HG03066 (cell line): ENCODE data around the gene SIGLECL1.

ENCODE experiments used
- ATAC-seq: cut with Tn5 transposase; IDR thresholded peaks from one replicate; pipeline ENCODE4 v1.9.1; 2021; ENCODE audit warnings: low read depth; ENCODE audit not compliant: unreplicated experiment

Gene SIGLECL1

DNA sequence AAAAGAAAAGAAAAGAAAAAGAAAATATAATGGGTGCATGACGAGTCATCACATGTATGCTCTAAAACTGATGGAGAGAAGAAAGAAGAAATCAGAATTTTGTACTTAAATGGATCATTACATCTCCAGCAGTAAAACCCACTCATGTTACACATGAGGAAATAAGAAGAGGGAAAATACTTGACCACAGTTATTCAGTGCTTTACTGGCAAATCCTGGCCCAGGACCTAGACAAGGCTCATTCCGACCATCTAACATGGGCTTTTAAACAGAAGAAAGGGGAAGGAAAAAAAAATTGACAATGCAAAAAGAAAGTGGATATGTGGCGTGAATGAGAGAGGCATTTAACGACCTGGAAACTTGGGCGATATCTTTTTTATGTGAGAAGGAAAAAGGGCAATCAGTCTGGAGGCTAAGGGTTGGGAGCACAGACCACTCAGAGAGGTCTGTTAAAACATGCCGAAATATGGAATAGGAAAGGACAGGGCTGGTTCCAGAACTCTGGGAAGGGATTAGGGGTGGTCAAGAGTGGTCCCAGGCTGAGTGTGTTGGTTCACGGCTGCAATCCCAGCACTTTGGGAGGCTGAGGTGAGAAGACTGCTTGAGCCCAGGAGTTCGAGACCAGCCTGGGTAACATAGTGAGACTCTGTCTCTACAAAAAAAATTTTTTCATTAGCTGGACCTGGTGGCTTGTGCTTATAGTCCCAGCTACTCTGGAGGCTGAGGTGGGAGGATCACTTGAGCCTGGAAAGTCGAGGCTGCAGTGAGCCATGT, 1.6 kb downstream of the SIGLECL1 start:
- ATAC-seq, result no peak

DNA sequence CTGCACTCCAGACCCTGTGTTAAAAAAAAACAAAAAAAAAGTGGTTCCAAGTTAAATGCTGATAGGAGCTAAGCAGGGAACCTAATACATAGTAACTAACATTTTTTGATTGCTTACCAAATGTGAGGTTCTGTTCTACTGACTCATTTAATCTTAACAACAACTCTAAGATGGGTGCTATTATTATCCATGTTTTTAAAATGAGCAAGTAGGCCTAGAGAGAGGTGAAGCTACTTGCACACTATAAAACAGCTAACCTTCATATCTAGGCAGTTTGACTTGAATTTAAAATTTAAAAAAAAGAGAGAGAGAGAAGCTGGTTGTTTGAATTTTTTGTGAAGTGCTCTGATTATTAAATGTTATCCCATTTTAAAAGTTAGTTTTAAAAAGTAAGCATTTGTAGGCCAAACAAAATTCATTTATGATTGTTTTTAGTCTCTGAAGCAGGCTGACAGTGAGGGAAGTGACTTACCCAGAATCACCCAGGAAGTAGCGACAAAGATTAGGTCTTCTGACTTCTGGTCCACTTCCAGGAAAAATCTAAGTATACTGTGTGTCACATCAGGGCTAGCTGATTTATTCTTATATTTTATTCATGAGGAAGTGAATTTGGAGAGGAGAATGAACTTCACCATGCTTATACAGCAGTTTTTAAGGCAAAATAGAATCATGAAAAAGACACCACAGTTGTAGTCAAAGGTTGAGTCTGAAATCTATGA, 2.4 kb downstream of the SIGLECL1 start:
- ATAC-seq, result no peak

DNA sequence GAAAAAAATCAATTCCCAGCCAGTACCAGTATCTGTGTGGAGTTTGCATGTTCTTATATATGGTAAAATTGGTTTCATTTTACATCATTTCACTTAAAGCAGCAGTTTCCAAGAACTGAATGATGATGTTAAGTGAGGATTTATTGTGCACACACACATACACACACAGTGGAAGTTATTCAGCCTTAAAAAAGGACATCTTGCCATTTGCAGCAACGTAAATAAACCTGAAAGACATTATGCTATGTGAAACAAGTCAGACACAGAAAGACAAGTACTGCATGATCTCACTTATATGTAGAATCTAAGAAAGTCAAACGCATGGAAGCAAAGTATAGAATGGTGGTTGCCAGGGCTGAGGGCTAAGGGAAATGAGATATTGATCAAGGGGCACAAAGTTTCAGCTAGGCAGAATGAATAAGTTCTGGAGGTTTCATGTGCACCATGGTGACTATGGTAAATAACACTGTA, 5.3 kb downstream of the SIGLECL1 start:
- no peak for ATAC-seq

DNA sequence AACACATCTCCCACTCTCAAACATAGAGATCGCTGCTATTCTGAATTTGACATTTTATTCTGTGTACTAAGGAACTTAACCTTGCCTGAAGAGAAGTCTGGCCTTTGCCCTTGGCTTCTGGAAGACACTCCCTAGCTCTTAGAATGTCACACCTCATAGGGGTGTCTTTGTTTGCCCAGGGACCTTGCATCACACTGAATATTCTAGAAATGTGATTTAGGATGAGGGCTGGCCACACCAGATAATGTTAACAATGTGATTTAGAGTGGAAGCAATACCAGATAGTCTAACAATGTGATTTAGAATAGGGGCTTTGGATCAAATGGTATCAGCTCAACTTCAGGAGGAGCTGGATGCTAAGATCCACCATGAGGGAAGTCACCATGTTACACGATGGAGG, 6.6 kb downstream of the SIGLECL1 start:
- no peak for ATAC-seq

DNA sequence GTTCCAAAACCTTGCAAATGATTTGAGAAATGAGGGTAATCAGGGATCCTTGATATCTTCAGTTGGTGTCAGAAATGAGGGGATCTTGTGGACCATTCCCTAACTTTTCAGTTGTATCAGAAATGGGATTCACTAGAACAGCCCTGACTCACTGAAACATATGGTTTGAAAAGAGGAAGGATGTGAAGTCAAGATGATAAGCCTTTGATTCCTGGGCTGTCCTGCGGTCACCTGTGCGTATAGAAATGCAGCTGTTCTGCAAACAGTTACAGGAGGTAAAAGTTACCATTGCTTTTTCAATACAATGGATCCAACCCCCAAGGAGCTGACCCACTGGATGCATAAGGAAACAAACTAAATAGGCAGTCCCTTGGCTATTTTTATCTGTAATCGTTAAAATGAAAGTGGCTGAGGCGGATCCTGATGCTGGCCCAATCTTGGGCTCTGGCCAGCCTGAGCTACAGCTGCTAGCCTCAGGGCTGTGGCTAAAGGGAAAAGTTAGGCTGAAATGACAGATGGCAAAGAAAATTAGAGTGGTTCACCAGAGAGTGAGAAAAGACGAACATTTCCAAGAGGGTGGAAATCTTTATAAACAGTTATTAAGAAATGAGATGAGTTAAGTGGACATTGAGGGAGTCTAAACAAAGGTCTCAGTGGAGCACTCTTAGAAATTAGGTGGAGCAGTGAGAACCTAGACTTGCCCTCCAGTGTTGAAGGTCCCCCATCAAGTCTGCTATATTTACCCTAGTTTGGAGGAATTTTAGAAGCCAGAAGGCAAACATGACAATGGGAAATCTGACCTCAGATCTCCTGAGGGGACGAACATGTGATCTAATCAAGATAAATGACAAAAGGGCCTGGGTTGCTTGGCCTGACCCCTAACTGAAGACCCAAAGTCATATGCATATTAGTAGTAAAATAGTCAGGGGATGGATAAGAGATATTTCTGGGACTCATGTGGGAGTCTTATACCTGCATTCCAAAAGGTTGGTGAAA, 7.6 kb downstream of the SIGLECL1 start:
- ATAC-seq, result no peak

DNA sequence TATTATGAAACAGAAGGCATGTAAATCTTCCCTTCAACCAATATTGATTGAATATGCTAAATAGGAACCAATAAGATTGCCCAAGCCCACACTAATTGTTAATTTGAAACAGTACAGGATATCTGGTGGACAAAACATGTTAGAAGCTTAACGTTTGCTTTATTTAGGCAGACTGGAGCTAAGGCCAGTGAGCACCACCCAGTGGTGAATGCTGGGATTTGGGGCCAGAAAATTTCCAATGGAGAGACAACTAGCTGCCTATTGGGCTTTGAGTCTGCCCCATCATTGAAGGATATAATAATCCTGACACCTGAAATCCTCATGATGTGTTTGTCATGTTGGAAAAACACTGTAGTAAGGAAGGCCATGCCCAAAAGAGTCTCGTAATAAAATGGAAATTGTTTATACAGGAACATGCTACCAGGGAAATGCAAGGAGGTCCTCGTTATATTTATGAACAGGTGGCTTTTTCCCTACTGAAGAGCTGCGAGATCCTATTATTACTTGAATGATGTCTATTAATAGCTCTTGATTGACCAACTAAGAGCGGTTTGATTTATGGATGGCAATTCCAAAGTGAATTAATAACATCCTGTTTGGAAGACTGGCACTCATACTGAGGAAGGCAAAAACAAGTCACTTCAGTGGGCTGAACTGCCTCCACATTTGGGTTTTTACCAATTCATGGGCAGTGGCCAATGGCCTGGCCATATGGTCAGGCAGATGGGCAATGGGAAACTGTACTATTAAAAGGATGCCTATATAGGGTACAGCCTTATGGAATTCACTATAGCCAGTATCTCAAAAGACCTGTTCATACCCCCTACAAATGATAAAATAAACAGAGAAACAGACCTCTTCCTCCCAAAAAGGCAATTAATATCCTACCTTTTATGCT, 8.7 kb downstream of the SIGLECL1 start:
- no peak for ATAC-seq

DNA sequence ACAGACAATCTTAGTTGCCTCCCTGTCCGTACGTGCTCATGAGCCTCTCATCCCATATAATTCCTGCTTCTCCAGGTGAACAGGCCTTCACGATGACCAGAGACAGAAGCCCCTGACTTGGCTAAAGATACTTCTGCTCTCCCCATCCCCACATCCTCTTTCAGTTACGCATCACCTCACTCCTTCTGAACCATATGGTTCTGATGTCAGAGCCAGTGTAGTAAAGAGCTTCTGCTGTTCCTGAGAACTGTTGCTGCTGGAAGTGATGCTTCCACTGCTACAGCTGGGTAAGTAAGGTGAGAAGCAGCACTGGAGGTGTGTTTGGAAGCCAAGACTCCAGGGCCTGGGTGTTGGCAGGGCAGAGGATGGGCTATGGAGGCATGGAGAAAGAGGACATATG, 12.9 kb downstream of the SIGLECL1 start:
- no peak for ATAC-seq

DNA sequence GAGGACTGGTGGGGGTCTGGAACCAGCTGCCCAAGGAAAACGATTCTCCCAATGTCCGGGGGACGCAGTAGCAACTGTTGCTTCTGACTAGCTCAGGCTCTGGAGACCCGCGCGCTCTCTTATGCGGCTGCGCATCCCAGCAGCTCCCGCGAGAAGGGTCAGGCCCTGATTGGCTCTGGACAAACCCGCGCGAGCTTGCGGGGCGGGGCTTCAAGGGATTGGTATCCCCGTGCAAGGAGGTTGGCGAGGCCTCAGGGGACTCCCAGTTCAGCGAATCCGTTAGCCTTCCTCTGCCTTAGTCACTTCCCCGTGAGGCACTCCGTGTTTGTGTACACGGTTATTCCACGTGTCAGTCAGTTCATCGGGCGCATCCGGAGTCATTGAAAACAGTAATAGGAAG, 20.2 kb downstream of the SIGLECL1 start:
- ATAC-seq, result no peak

DNA sequence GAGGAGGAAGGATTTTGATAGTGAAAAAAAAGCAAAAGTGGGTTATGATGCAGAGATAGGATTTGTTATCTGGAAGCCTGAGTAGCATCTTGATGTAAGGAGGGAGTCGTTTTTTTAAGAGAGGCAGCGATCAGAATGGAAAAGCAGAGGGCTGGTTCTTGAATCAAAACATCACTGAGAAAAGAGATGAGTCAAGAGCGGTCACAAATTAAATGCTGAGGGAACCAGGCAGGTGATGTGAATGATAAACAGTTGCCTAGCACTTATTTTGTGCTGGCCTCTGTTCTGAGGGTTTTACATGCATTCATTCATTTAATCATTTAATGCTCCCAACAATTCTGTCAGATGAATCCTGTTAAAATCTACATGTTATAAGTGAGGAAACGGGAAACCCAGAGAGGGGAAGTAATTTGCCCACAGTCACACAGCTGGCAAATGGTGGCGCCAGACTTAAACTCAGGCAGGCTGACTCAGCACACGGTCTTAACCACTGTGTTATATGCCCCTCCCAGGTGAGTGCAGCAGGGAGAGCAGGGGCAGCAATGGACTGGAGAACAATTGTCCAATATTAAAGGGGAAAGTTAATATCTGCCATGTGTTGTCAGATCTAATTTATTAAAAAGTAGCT, 21.4 kb downstream of the SIGLECL1 start:
- no peak for ATAC-seq

DNA sequence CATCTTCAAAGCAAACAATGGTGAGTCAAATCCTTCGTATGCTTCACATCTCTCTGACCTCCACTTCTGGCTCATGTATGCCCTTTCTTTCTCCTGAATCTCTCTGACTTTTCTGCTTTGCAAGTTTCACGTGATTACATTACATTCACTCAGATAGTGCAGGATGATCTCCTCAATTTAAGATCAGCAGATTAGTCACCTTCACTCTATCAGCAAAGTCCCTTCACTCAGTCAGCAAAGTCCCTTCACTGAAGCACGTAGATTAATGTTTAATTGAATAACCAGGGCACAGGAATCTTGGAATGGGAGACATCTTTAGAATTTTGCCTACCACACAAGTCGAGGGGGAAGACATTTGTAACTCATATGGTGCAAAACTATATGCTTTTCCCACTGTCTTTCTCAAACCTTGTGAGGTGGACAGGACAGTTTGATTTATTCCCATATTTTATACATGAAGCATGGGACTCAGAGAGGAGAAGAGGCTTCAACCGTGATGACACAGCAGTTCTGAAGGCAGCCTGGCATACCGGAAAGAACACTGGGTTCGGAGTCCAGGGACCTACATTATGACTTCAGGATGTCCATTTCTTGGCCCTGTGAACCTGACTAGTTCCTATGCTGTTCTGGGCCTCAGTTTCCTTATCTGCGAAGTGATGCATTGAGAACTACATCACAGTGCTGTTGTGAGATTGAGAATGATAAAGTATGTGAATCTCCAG, 23.3 kb downstream of the SIGLECL1 start:
- ATAC-seq, result no peak

DNA sequence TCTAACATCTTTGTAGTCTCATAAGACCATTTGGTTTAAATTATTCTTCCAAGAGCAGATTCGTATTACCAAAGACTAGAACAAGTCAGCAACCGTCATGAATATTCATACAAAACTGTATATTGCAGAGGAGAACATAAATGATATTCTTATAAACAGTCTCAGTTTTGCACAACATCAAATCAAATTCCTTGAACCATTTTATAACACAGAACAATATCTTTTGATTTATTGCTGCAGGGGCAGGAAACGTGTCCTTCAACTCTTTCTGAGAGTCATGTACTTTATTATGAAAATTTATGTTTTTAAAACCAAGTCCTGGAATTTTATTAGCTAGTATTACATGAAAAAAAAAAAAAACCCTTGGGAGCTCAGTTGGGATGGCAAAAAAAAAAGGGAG, 26.2 kb downstream of the SIGLECL1 start:
- no peak for ATAC-seq

DNA sequence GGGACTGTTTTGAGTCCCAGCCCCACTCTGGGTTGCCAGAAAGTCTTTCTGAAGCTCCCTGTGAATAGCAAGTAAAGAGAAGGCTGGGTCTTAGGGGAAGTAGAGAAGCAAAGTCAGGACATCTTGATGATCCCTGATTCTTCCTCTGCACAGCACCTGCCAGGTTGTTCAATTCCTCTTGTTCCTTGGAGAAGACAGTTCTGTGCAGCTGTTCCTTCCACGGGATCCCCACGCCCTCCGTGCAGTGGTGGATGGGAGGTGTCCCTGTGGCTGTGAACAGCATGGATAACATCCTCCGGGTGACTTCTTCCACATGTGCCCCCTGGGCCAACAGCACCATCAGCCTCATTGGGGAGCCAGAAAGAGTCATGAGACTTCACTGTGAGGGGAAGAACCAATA, 31.5 kb downstream of the SIGLECL1 start:
- no peak for ATAC-seq

DNA sequence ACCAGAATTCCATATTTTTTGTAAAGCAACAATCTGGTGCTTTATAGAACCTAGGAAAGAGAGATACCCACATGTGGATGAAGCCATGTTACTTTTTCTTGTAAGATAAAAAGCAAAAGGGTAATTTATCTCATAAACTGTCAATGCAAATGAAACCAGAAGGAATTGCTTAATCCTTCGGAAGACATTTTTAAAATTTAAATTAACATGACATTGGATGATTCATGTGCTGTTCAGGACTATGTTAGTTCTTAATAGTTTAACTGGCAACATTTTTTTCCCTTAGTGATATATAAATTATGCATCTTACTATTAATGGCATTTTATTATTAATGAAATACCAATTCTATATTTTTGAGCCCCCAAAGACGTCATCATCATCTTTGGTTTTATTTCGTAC, 34.8 kb downstream of the SIGLECL1 start:
- ATAC-seq, result no peak

DNA sequence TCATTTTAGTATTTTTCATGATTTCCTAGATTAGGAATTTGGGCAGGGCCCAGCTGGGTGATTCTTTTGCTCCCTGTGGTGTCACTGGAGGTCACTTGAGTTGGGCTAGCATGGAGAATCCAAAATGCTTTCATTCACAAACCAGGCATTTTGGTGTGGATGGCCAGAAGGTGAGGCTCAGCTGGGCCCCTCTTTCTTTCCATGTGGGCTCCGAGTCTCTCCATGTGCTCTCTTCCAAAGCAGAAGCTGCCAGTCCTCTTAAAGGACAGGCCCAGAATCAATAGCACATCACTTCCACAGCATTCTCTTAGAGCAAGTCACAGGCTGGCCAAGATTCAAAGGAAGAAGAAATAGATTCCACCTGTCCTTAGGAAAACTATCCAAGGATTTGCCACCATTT, 38.8 kb downstream of the SIGLECL1 start:
- ATAC-seq, result no peak

DNA sequence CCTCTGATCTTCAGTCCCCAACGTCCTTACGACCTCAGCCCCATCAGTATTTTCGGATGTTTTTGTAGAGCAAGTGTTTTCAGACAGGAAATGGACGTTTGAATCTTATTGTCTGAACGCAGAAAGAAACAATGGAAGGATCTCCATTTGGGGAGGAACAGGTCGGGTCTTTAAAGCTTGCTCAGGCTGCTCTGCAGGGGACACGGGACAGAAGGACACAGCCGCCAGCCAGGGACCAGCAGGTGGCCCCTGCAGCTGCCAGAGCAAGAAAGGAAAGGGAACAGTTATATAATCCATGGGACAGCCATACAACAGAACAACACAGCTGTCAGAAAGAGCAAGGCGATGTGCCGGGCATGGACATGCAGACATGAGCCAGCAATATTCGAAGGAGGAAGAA, 42.1 kb downstream of the SIGLECL1 start:
- ATAC-seq, result no peak

DNA sequence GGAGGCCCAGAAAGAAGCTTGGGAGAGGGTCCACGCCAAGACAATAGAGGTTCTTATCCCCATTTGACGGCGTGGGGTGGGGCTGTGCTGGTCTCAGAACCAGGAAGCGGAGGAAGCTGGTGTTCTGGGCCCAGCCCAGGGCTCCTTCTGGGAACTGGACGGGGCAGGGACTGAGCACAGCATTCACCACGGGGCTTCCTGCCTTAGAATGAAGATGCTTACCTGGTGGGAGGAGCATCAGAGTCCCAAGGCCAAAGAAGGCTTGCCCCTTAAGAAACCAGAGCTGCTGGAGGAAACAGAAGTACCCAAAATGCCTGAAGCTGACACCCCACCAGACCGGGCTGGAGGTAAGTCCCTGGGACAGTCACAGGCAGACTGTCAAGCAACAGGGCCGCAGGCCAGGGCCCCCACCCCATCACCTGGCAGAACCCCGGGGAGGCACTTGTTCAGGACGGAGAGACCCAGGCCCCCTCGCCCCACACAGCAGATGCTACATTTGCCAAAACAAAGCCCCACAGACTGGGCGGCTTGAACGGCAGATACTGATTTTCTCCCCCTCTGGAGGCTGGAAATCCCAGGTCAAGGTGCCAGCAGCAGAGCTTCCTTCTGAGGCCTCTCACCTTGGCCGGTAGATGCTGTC, 42.8 kb downstream of the SIGLECL1 start:
- no peak for ATAC-seq

DNA sequence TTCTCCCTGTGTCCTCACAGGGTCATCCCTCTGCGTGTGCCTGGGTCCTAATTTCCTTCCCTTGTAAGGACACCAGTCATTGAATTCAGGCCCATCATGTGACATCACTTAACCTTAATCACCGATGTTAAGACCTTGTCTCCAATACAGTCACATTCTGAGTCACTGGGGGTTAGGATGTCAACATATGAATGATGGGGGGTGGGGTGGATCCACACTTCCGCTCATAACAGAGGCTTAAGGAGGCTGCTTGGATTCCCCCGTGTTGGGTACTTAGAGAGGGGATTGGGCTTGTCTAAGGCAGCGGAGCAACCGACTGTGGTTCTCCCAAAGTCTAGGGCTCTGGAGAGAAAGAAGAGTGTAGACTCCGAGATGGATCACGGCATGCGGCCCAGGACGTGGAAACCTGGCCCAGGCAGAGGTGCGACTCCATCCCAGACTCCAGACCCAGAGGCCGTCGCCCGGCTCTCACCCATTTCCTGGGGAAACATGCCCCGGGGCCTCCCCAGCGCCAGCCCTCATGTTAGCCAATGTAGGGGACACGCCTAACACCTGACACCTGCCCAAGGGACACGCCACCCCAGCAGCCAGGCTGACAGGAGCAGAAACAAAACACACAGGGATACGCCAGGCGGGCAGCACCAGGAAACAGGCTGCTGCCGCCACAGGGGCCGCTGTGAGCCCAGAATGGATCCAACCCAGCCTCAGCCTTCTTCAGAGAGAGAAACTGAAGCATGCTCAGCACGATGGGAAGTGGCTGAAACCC, 43.5 kb downstream of the SIGLECL1 start:
- no peak for ATAC-seq

DNA sequence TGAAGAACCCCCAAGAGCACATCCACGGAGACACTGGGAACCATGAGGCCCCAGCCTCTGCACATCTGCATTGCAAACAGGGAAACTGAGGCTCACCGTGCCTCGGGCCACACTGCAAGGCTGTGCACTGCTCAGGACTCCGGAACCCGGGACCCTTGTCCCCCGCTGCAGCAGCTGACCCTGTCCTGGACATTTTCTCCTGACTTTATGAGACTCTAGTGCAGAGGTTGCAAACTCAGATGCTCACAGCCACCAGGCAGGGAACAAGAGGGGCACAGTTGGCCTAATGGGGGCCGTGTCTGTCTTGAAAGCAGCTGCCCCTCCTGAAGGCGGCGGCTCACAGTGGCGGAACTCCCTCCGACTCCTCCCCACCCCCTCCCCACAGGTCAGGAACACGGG, 44.1 kb downstream of the SIGLECL1 start:
- no peak for ATAC-seq
